K562 (cell line): ENCODE data around the gene FXYD3. TPM values are rescaled to one million over a fixed set of nuclear protein-coding genes. Genes with fewer than 3 reads are reported as not detected.

Source experiments
- KAT2B ChIP-seq: IDR thresholded peaks from one replicate; pipeline ENCODE4 v1.6.1; 2012; ENCODE audit warnings: low read depth, mild to moderate bottlenecking, control low read depth, inconsistent platforms, low read length, moderate library complexity
- MYNN ChIP-seq, 2 experiments: sonication (generic); formaldehyde crosslinking in 1 of 2; IDR thresholded peaks; 2 replicates each; pipeline versions ENCODE4 v1.5.0 to v1.6.1; 2016 to 2020; ENCODE audit warnings: antibody characterized with exemption in 1 of 2, missing genetic modification reagents in 1 of 2
- POLR2AphosphoS2 ChIP-seq: IDR thresholded peaks from 2 replicates; pipeline ENCODE4 v1.6.1; 2012; ENCODE audit warnings: low read length, improper control_type of control experiment
- SREBF1 ChIP-seq: fragments of 150-350 bp; IDR thresholded peaks from 2 replicates; pipeline ENCODE4 v1.6.1; 2014; ENCODE audit warnings: antibody characterized with exemption, low read depth, low read length, borderline replicate concordance
- TAF15 ChIP-seq: fragments of 200-400 bp; formaldehyde crosslinking; IDR thresholded peaks from 2 replicates; pipeline ENCODE4 v1.6.1; 2017; ENCODE audit warnings: mild to moderate bottlenecking, low read depth, low read length, moderate library complexity
- polyA plus RNA-seq, 8 experiments: library from polyadenylated mRNA; depleted of rRNA in 4 of 8; stranded (reverse) in 5 of 8; unstranded in 3 of 8; fragments of >200 nt; fragmentation: Nextera tagmentation in 2 of 8; fragmentation: Illumina TruSeq in 1 of 8; extraction: Ambion mirVana in 2 of 8; extraction: Trizol in 1 of 8; gene quantifications; 2 replicates each; pipeline versions ENCODE4 v1.2.1 to v1.2.3, GENCODE V29; 2011 to 2014; ENCODE audit warnings: inconsistent platforms in 1 of 8, missing spikeins in 1 of 8
- total RNA-seq, 7 experiments: library from RNA; depleted of rRNA in 6 of 7; stranded (reverse); fragments of >200 nt in 6 of 7; fragmentation: Illumina TruSeq in 2 of 7; extraction: Trizol in 2 of 7; gene quantifications; 2 replicates each; pipeline versions ENCODE4 v1.2.1 to v1.2.3, GENCODE V29; 2011 to 2021; ENCODE audit warnings: low replicate concordance in 1 of 7
- TF ChIP-seq, protein P1 (sequence below): fragments of 250-450 bp; sonication (Bioruptor Pico); IDR thresholded peaks from 2 replicates; pipeline ENCODE4 v1.5.0; 2020; ENCODE audit warnings: mild to moderate bottlenecking, borderline replicate concordance
- TF ChIP-seq, protein P2 (sequence below): fragments of 450-650 bp; IDR thresholded peaks from 2 replicates; pipeline ENCODE4 v1.6.1; 2016; ENCODE audit warnings: mild to moderate bottlenecking

Gene FXYD3
- total and polyA plus RNA-seq, 9 of the 15 experiments (the other 6 are each of a cell fraction or from before 2014, with no cell fraction given), result 0.24 TPM; not detected in 8

- TF ChIP-seq, protein P1, sequence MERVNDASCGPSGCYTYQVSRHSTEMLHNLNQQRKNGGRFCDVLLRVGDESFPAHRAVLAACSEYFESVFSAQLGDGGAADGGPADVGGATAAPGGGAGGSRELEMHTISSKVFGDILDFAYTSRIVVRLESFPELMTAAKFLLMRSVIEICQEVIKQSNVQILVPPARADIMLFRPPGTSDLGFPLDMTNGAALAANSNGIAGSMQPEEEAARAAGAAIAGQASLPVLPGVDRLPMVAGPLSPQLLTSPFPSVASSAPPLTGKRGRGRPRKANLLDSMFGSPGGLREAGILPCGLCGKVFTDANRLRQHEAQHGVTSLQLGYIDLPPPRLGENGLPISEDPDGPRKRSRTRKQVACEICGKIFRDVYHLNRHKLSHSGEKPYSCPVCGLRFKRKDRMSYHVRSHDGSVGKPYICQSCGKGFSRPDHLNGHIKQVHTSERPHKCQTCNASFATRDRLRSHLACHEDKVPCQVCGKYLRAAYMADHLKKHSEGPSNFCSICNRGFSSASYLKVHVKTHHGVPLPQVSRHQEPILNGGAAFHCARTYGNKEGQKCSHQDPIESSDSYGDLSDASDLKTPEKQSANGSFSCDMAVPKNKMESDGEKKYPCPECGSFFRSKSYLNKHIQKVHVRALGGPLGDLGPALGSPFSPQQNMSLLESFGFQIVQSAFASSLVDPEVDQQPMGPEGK, result no peak
- TF ChIP-seq TAF15, result no peak
- TF ChIP-seq MYNN (IDR thresholded peaks at IDR 0.05), result peak; percentile 13; the same call in 1 of the 2 replicates
- TF ChIP-seq MYNN (CRISPR knock-in tag; IDR thresholded peaks at IDR 0.05), result no peak
- TF ChIP-seq SREBF1, result no peak
- TF ChIP-seq POLR2AphosphoS2, result peak; percentile 59; the same call in 1 of the 2 replicates
- no peak for TF ChIP-seq KAT2B
- TF ChIP-seq, protein P2, sequence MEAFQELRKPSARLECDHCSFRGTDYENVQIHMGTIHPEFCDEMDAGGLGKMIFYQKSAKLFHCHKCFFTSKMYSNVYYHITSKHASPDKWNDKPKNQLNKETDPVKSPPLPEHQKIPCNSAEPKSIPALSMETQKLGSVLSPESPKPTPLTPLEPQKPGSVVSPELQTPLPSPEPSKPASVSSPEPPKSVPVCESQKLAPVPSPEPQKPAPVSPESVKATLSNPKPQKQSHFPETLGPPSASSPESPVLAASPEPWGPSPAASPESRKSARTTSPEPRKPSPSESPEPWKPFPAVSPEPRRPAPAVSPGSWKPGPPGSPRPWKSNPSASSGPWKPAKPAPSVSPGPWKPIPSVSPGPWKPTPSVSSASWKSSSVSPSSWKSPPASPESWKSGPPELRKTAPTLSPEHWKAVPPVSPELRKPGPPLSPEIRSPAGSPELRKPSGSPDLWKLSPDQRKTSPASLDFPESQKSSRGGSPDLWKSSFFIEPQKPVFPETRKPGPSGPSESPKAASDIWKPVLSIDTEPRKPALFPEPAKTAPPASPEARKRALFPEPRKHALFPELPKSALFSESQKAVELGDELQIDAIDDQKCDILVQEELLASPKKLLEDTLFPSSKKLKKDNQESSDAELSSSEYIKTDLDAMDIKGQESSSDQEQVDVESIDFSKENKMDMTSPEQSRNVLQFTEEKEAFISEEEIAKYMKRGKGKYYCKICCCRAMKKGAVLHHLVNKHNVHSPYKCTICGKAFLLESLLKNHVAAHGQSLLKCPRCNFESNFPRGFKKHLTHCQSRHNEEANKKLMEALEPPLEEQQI, result no peak
Observed at GRCh38 chr19:35170359-35171061, 54.9 kb downstream of the FXYD3 start (continued).
